PFSK-1 (cell line): Measurements from ENCODE around the gene CTBP1.

Experiments used
- FOXP2 ChIP-seq: optimal IDR thresholded peaks from 2 replicates; pipeline ENCODE3; 2011; ENCODE audit warnings: borderline replicate concordance, control low read depth, inconsistent platforms; ENCODE audit not compliant: insufficient read depth; ENCODE audit errors: extremely low read length, extremely low read depth
- POLR2AphosphoS5 ChIP-seq: IDR thresholded peaks from 2 replicates; pipeline ENCODE4 v1.6.1; 2012; ENCODE audit warnings: low read depth, mild to moderate bottlenecking, control low read depth, low read length, moderate library complexity
- REST ChIP-seq, 2 experiments: IDR thresholded peaks; 2 replicates each; pipeline versions ENCODE4 v1.6.1 to v1.8.0; 2011 to 2012; ENCODE audit warnings: low read depth in 2 of 2, low read length in 2 of 2, control low read depth in 1 of 2, inconsistent platforms in 1 of 2, mild to moderate bottlenecking in 1 of 2, moderate library complexity in 1 of 2; ENCODE audit not compliant: insufficient read depth in 1 of 2
- TAF1 ChIP-seq: IDR thresholded peaks from 2 replicates; pipeline ENCODE4 v1.6.1; 2012; ENCODE audit warnings: low read length, control low read depth, borderline replicate concordance; ENCODE audit not compliant: insufficient read depth

GRCh38 chr4:1274871-1275270, 25.9 kb upstream of the CTBP1 start:
- TF ChIP-seq POLR2AphosphoS5, result no peak
- TF ChIP-seq TAF1, result no peak
- no peak for TF ChIP-seq REST (IDR thresholded peaks at IDR 0.05; ENCODE audit: insufficient read depth in 1 of 2, low read depth in 2 of 2, low read length in 2 of 2)
- TF ChIP-seq FOXP2, result no peak
